ENCODE results near the gene VAC14.
"Not testable (repeated sequence)": the region's sequence is repeated elsewhere in the genome, so short reads cannot be mapped to it uniquely, and the experiment has no call there.

The VAC14 gene

GRCh38 chr16:70800781-70801480 is at the start of gene VAC14:
Gene VAC14, minus strand, starts transcription at chr16:70801158. Its CDS starts 258 bp downstream, at chr16:70800900.
- 0 out of 2 replicates have a peak within 1 kb of the TSS, but pooled peaks have one; percentile 10 for H3K27ac ChIP-seq

GRCh38 chr16:70823498-70824118 is 22.6 kb upstream of the VAC14 start:
- not testable (repeated sequence) for H3K27ac ChIP-seq

More at GRCh38 chr16:70800781-70801480, at the start of gene VAC14:
- TF ChIP-seq CTCF (IDR thresholded peaks at IDR 0.05) (no peak), ZFX (IDR thresholded peaks at IDR 0.05; ENCODE audit: borderline replicate concordance) (no peak)

- H3K27ac ChIP-seq: not testable (repeated sequence)
Observed at GRCh38 chr16:70822734-70823133, 21.8 kb upstream of the VAC14 start.

- not testable (repeated sequence) for H3K27ac ChIP-seq
Observed at GRCh38 chr16:70818088-70818487, 17.1 kb upstream of the VAC14 start.

- TF ChIP-seq CTCF (IDR thresholded peaks at IDR 0.05) (no peak), ZFX (IDR thresholded peaks at IDR 0.05; ENCODE audit: borderline replicate concordance) (no peak)
- no peak overlapping the region for H3K27ac ChIP-seq
Observed at GRCh38 chr16:70809392-70810060, 8.6 kb upstream of the VAC14 start.

GRCh38 chr16:70808371-70808770 is 7.4 kb upstream of the VAC14 start:
- H3K27ac ChIP-seq: no peak overlapping the region
- TF ChIP-seq CTCF (IDR thresholded peaks at IDR 0.05) (no peak), ZFX (IDR thresholded peaks at IDR 0.05; ENCODE audit: borderline replicate concordance) (no peak)

GRCh38 chr16:70805787-70806186 is 4.8 kb upstream of the VAC14 start:
- TF ChIP-seq CTCF (IDR thresholded peaks at IDR 0.05) (no peak), ZFX (IDR thresholded peaks at IDR 0.05; ENCODE audit: borderline replicate concordance) (no peak)
- no peak overlapping the region for H3K27ac ChIP-seq

GRCh38 chr16:70805380-70805779 is 4.4 kb upstream of the VAC14 start:
- TF ChIP-seq CTCF (IDR thresholded peaks at IDR 0.05) (no peak), ZFX (IDR thresholded peaks at IDR 0.05; ENCODE audit: borderline replicate concordance) (no peak)
- H3K27ac ChIP-seq: no peak overlapping the region
